ENCODE data around the gene DEPDC1B.
"Not testable (repeated sequence)": the region's sequence is repeated elsewhere in the genome, so short reads cannot be mapped to it uniquely, and the experiment has no call there.

DEPDC1B gene

DNA sequence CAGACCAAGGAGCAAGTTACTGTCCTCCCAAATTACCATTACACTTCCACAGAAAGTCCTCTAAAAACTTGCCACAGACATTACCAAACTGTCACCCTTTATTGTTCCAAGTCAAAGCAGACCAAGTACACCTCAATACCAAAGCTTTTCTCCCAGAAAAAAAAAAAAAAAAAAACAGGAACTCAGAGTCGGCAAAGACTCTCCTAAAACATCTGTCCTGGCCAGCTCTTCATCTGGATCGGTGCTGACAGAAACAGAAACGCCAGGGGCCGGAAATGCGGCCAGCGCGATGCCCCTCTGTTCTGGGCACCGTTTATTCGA lies 718 bp downstream of the DEPDC1B start:
- peak overlapping the region; percentile 83 for H3K4me3 ChIP-seq (ENCODE audit: low read depth, low read length)

DNA sequence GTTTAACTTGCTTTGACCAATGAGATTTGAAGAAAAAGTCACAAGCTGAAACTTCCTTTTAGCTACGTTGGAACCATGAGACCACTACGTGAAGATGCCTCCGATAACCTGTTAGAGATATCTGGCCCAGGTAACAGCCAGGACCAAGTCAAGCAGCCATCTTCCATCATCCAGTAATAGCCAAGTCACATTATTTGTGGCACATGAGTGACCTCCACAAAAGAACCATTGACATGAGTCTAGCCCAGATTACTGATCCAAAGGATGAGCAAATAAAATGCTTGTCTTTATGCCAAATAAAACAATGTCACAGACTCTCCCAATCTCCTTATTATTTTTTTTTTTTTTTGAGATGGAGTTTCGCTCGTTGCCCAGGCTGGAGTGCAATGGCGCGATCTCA lies 1.6 kb downstream of the DEPDC1B start:
- no peak overlapping the region for H3K4me3 ChIP-seq (ENCODE audit: low read depth, low read length)

DNA sequence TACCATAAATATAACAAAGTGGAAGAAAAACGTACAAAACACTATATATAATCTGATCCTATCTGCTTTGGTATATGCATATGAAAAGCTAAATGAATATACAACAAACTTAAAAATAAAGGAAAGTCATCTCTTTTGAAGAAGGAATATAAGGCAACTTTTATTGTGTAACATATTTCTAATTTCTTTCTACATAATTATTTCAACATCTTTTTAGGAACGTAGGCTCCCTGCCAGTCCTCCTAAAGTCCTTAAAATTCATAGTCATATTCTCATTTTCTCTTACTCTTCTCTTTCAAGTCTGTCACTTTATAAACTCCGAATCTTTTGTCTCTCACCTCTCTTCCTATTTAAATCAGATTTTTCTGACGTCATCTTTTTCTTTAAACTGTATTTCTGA lies 9.6 kb downstream of the DEPDC1B start:
- H3K4me3 ChIP-seq (ENCODE audit: low read depth, low read length): no peak overlapping the region

DNA sequence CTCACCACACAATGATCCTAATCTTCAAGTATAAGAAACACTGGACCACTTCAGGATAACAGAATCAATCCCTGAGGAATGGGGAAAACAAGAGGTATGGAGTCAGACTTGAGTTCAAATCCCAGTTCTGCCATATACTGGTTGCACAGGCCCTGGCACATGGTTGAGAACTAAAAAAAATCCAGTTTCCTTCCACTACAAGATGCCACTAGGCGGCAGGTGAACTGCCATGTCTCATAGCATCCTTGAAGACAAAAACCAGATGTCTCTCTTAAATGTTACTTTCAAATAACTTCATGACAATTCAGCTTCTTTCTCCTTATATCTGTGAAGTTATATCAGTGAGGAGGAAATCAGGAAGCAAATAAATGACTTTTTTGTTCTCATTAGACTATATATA lies 11.0 kb downstream of the DEPDC1B start:
- no peak overlapping the region for H3K4me3 ChIP-seq (ENCODE audit: low read depth, low read length)

DNA sequence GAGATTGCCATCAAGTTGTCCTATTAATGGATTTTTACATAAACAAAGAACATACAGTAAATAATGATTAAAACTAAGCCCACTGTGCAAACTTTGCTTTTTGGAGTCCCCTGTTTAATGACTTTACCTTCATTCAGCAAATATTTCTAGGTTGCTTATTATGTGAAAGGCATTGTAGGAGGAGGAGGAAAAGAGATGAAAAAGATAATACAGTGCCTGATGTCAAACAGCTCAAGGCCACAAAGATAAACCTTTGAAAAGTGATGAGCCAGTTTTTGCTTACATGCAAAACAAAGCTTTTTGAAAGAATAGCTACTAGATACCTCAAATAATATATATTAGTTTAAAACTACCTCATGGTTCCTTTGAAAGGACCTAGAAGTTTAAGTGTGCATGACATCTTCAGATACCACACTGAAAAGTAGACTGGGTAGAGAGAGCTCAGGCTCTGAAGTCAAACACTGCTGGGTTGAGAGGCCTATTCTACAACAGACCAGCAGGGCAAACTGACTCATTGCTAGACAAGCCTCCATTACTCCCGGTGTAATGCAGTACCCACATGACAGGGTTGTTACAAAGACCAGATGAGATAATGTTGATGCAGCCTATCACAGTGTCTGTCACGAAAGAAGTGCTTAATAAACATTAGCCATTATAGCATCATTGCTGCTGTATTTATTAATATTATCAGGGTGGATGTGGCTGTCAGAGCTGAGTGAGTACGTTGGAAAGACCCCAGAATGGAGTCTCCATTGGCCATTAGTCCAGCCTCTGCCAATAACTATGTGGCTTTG lies 11.8 kb downstream of the DEPDC1B start:
- no peak overlapping the region for H3K4me3 ChIP-seq (ENCODE audit: low read depth, low read length)

DNA sequence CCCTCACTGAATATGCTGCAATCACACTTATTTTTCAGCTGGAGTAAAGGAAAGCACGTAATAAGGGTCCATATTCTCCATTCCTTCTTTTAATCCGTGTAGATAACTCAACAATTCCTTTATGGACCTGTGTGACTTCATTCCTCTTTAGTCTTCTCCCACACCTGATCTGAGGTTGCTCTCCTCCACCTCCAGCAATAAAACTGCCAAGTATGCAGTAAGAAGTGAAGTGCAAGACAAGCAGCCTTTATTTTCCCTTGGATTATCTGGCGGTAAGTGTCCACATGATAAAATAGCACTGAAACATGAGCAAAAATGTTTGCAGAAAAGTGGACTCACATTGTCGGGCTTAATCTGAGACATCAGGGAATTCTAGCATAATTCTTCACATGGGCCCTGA lies 13.8 kb downstream of the DEPDC1B start:
- H3K4me3 ChIP-seq (ENCODE audit: low read depth, low read length): no peak overlapping the region

DNA sequence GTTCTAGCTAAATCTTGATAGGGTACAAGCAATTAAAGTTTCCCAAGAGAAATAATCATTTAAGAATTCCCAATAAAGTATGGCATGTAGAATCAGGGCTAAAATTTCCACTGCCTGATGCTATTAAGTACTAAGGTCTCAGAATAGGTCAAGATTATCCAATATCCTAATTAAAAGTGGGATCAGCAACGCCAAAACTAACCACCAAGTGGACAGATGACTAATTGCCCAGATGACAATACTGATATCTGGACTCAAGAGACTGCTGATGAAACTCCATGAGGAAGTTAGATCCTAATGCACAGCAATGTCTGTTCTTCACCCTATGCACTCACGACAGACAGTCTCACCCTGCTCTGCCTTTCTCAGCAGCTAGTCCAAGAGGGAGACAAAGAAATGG lies 14.3 kb downstream of the DEPDC1B start:
- no peak overlapping the region for H3K4me3 ChIP-seq (ENCODE audit: low read depth, low read length)

DNA sequence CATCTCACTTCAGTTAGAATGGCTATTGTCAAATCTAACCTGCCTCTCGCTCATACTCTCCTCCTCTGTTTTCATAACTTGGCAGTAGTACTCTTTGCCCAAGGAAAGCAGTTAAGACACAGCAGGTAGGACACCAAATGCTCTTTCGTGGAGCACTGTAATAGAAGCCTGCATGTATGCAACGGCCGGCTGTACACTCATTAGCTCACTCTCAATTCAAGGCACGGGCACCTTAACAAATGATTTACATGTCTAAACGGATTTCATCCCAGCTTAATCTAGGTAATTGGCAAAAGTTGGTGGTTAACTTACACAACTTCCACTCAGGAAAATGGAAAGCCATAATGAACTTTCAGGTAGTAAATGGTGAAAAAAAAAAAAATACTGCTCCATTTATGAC lies 14.9 kb downstream of the DEPDC1B start:
- no peak overlapping the region for H3K4me3 ChIP-seq (ENCODE audit: low read depth, low read length)

DNA sequence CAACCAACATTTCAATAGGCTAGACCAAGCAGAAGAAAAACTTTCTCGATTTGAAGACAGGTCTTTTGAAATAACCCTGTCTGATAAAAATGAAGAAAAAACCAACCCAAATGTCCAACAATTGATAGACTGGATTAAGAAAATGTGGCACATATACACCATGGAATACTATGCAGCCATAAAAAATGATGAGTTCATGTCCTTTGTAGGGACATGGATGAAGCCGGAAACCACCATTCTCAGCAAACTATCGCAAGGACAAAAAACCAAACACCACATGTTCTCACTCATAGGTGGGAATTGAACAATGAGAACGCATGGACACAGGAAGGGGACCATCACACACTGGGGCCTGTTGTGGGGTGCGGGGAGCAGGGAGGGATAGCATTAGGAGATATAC lies 18.0 kb downstream of the DEPDC1B start:
- not testable (repeated sequence) for H3K4me3 ChIP-seq (ENCODE audit: low read depth, low read length)

DNA sequence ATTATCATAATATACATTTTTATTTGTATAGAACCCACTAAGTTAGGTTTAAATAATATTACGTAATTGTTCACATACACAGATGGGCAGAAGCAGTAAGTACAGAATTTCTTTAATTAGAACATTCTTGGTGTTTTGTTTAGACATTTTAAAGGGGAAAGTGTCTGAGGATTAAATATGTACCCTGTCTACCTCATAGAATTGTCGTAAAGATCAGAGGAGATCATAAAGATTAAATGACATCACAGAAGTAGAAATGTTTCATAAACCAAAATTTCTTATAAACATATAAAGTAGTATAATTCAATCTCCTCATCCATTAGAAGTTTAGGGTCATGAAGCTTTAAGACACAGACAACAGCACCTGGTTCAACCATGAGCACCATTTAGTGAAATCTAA lies 20.1 kb downstream of the DEPDC1B start:
- no peak overlapping the region for H3K4me3 ChIP-seq (ENCODE audit: low read depth, low read length)

DNA sequence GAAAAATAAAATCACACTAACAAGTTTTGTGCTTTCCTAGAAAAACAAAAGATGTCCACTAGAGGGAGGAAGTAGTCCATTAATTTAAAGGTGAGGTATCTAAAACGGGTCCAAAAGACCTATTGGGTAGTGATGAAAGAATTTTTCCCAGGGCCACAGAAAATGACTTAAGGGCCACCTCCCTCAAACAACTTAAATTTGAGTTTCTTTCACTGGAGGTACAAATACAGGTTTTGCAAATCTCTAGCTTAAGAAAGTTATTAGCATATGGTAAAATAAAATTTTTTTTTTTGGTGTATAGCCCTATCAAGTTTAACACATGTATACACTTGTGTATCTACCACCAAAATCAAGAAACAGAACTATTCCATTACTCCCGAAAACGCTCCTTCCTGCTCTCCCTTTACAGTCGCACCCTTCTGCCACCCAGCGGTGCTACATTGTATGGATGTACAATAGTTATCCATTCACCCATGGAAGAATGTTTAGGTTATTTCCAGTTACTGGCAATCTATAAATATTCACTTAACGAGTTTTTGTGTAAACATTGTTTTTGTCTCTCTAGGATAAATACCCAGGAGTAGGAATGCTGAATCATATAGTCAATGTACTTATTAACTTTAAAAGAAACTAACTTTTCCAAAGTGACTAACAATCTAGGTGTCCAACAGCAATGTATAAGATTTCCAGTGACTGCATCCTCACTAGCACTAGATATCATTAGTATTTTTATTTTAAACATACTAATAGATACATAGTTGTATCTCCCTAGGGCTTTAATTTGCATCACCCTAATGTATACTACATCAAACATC lies 21.9 kb downstream of the DEPDC1B start:
- no peak overlapping the region for H3K4me3 ChIP-seq (ENCODE audit: low read depth, low read length)

DNA sequence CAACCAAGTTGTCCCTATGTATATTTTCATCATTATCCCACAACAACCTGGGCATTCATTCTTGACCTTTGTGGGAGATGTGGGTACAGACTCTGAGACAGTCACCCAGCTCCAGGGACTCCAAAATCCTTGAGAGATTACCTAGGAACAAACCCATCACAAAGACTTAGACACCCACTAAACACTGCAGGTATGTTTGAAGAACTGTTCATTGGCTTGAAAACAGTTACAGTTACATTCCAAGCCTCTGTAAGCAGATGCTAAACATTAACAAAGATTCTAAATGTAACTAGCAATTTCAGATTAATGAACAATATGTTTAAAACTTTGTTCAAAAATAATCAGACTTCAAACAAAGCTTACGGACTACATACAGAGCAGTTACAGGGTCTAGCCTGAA lies 24.7 kb downstream of the DEPDC1B start:
- no peak overlapping the region for H3K4me3 ChIP-seq (ENCODE audit: low read depth, low read length)

DNA sequence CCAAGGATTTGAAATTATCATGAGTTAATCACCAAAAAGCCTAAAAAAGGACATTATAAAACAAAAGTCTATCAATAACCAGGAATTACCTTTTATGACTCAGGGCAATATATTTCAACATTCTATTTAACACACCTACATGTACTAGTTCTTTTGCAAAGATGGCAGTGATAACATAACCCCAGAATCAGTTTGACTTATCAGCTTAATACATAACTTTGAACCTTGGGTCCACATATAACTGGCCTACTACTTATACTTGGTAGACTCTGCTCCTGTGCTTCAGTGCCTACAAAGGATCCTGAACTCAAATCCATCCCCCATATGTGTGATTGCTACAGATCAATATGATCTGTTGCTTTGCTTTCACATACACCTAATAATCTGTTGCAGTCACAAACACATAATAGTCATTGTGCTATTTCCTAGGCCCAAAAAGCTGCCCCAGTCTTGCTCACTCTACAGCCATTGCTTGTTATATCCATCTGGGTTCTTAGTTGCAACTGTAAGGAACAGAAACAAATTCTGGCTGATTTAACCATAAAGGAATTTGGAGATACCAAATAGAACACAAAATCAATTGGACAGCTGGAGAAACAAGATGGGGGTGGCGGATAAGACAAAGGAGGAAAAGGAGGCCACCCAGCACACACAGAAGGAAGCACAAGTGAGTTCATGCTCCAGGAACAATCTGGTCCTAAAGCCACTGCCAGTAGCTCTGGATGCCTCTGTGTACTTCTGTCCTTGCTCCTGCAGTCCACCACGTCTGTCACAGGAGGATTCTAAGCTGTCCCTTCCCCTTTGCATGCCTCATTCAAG lies 25.5 kb downstream of the DEPDC1B start:
- H3K4me3 ChIP-seq (ENCODE audit: low read depth, low read length): no peak overlapping the region

DNA sequence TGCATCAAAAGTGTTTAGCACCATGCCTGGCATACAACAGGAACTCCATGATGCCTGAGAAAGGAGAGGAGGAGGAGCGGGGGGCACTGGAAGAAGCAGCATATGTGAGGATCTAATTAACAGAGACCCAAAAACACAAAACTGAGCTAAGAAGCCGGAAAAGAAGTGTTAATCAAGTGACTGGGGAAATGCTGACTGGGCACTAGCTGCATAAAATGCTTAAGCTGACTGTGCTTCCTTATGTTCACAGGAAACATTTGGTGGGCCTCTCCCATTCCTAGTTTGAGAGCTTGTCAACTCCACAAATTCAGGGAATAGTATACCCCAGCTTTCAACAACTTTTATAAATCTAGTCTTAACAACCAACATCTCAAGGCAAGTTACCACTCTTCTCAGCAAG lies 26.6 kb downstream of the DEPDC1B start:
- H3K4me3 ChIP-seq (ENCODE audit: low read depth, low read length): no peak overlapping the region

DNA sequence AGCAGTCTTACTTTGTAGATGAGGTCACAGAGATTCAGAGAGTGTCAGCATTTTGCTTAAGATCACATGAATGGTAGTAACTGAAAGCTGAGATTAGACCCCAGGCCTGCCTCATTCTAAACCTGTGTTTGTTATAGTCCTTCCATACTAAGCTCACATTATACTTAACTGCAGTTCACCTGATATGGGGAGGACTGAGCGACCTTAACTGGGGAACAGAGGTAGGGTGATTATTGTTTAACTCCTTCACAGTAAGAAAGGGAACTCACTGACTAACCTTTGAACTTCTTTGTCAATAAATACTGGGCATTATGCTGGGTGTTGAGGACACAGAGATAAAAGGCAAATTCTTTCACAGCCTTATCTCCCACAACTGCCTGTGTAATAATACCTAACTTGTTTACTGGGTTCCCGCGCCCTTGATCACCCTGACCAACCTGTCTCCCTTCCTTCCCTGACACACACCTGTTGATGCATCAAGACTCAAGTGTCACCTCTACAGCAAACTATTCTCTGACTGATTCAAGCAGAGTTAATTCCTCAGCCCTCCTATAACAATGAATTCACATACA lies 27.2 kb downstream of the DEPDC1B start:
- no peak overlapping the region for H3K4me3 ChIP-seq (ENCODE audit: low read depth, low read length)

DNA sequence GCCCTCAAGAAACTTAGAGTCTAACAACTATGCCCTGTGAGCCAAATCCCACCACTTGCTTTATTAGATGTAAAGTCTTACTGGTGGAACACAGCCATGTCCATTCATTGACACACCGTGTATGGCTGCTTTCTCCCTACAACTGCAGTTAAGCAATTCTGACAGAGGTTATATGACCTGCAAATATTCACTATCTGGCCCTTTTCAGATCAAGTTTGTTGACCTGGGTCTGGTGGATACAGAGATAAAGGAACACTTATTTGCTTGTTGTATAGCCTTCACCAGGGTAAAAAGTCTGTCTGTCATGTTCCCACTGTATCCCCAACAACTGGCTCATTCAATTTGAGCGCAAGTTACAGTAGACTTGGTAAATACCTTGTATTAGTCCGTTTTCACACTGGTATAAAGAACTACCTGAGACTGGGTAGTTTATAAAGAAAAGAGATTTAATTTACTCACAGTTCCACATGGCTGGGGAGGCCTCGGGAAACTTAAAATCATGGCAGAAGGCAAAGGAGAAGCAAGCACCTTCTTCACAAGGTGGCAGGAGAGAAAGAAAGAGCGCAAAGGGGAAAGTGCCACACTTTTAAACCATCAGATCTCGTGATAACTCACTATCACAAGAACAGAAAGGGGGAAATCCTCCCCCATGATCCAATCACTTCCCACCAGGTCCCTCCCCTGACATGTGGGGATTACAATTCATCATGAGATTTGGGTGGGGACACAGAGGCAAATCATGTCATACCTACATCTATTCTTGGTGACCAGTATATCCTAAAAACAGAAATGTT lies 27.9 kb downstream of the DEPDC1B start:
- H3K4me3 ChIP-seq (ENCODE audit: low read depth, low read length): no peak overlapping the region

DNA sequence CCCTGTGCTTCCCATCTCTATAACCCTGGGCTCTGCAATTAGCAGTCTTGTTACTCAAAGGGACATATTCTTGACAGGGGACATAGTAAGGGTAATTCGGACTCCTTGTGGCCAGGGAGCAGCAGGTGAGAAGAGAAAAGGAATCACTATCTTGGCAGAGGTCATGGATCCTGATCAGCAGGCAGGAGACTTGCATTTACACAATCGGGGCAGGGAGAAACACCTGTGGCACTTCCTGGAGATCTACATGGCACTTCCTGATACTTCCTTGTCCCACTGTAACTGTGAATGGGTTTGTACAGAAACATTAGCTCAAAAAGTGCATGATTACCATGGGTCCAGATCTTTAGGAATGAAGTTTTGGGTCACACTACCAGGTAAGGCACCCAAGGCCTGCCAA lies 29.2 kb downstream of the DEPDC1B start:
- H3K4me3 ChIP-seq (ENCODE audit: low read depth, low read length): no peak overlapping the region

DNA sequence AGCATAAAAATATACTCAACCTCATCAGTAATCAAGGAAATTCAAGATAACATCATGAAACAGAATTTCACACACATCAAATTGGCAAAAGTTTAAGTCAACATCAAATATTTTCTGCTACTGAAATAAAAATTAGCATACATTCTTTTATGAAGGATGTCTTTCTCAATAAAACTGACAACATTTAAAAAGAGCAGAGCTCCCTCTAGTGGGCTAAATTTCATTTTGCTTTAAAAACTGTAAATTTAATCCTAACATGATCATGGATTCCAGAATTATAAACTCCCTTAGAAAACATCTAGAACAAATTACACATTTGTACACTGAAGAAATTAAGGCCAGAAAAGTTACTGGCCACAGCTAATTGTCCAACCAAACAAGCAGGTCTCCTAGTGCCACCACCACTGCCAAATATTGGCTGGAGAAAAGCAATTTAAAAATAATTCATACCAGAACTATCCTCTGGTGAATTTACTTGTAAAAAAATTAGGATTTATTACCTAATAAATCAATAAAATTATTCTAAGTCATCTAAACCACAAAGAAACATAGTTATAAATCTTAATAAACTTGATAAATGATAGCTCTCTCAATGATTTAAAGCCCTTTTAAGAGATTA lies 31.2 kb downstream of the DEPDC1B start:
- H3K4me3 ChIP-seq (ENCODE audit: low read depth, low read length): no peak overlapping the region

DNA sequence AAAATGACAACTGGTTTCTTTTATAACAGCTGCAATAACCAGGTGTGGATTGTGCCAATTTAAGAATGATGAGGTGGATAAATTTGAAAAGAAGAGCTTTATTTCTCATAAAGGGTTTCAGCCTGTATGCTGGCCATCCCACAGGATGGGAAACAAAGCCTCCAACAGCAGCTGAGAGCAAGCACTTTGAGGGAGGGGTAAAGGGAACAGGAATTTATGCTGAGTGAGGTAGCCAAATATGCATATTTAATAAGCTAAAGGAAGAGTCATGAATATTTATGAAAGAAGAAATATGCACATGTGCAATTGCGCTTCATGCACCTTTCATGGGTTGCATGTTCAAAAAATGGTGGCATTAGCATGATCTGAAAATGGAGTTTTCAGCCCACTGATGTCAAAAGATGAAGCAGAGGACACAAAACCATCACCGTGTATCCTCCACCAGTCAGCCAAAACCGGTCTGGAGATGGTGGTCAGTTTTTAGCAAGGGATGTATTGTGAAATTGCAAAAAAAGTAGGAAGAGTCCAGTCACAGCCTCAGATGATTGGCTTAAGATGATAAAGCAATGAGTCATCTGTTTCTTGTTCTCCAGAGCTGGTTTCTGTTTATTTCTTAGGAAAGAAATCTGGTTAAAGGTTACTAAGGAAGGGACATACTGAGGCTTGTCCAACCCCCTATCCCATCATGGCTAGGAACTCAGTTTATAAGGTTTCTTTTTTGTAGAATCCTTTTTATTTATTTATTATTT lies 47.9 kb downstream of the DEPDC1B start:
- H3K4me3 ChIP-seq (ENCODE audit: low read depth, low read length): no peak overlapping the region

Data from iPS-11a (cell line).